OCI-LY1 (cell line): ENCODE measurements around the gene GCN1.

Source experiments
- EZH2 ChIP-seq: fragments of 200-600 bp; sonication (generic), shearing (Covaris generic); IDR thresholded peaks from 2 replicates; pipeline ENCODE4 v1.8.0; 2017; ENCODE audit warnings: borderline replicate concordance, mixed run types, mild to moderate bottlenecking, antibody characterized with exemption, low read length, moderate library complexity, mixed read lengths
- TF ChIP-seq, protein P1 (sequence below): fragments of 200-600 bp; sonication (generic), shearing (Covaris generic); IDR thresholded peaks from 2 replicates; pipeline ENCODE4 v1.5.1; 2017; ENCODE audit warnings: mild to moderate bottlenecking, antibody characterized with exemption, low read length, moderate library complexity, mixed read lengths

DNA sequence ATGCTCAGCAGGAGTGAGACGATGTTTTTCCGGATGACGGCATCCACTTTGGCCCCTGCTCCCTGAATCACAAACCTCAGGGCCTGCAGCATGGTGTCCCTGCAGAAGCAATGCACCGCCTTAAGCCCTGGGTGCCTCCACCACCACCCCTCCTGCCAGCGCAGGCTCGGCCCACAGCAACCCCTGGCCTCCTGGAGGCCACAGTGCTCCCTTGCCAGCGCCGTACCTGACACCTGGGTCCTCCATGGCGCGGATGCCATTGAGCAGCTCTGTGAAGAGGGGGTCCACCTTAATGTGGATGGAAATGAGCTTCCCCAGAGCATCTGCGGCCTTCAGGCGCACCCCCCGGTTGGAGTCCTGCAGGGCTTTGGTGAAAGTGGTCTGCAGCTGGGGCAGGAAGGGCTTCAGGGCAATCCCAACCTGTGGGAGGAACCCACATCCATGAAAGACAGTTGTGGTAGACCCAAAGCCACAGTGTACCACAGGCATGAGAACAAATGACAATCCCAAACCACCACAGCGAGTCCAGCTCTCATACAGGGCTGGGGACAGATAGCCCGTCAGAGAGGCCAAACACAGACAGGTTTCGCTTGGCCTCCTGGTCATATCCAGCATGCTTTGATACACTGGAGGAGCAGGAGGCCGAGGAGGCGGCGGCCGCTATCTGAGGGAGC, 60.1 kb downstream of the GCN1 start:
- TF ChIP-seq, protein P1, sequence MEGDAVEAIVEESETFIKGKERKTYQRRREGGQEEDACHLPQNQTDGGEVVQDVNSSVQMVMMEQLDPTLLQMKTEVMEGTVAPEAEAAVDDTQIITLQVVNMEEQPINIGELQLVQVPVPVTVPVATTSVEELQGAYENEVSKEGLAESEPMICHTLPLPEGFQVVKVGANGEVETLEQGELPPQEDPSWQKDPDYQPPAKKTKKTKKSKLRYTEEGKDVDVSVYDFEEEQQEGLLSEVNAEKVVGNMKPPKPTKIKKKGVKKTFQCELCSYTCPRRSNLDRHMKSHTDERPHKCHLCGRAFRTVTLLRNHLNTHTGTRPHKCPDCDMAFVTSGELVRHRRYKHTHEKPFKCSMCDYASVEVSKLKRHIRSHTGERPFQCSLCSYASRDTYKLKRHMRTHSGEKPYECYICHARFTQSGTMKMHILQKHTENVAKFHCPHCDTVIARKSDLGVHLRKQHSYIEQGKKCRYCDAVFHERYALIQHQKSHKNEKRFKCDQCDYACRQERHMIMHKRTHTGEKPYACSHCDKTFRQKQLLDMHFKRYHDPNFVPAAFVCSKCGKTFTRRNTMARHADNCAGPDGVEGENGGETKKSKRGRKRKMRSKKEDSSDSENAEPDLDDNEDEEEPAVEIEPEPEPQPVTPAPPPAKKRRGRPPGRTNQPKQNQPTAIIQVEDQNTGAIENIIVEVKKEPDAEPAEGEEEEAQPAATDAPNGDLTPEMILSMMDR: no peak
- no peak for TF ChIP-seq EZH2
